A673 (cell line): ENCODE measurements around the gene B4GALT6. TPM values are rescaled to one million over a fixed set of nuclear protein-coding genes. Genes with fewer than 3 reads are reported as not detected.

Experiments used
- BruUV-seq: library from RNA; stranded (reverse); fragments of 400-500 nt; replicated peaks from 2 replicates; lab custom pipeline; 2021; lab: Mats Ljungman, UMichigan
- CTCF ChIA-PET: fragments of 300-600 bp; sonication (Branson Sonifier 250); formaldehyde crosslinking; loops from one replicate; lab custom pipeline; 2022; ENCODE audit warnings: antibody characterized with exemption; lab: Charles Lee
- POLR2A ChIA-PET: fragments of 300-600 bp; sonication (Branson Sonifier 250); formaldehyde crosslinking; loops from one replicate; lab custom pipeline; 2022; ENCODE audit warnings: antibody characterized with exemption; ENCODE audit not compliant: low non-redundant PET; lab: Charles Lee
- DNase-seq: peaks from one replicate; pipeline ENCODE4 v3.0.0-alpha.2; 2015; ENCODE audit warnings: low spot score
- H3K27ac ChIP-seq: fragments of 200-600 bp; sonication (generic); 2 replicates; pipeline ENCODE4 v1.5.1; 2016; ENCODE audit warnings: mixed run types, low read depth, mild to moderate bottlenecking, mixed read lengths, antibody characterized with exemption, low read length; ENCODE audit not compliant: poor library complexity, severe bottlenecking
- H3K27me3 ChIP-seq: fragments of 200-600 bp; sonication (generic); replicated peaks from 2 replicates; pipeline ENCODE4 v1.6.1; 2017; ENCODE audit warnings: mixed run types, low read depth, mild to moderate bottlenecking, mixed read lengths, antibody characterized with exemption, low read length; ENCODE audit not compliant: insufficient read depth, poor library complexity
- H3K36me3 ChIP-seq: fragments of 200-600 bp; sonication (generic); 2 replicates; pipeline ENCODE4 v1.6.1; 2016; ENCODE audit warnings: mixed run types, mild to moderate bottlenecking, mixed read lengths, antibody characterized with exemption, low read length; ENCODE audit not compliant: insufficient read depth, poor library complexity, severe bottlenecking
- H3K4me1 ChIP-seq: fragments of 200-600 bp; sonication (generic); 2 replicates; pipeline ENCODE4 v1.6.1; 2017; ENCODE audit warnings: mixed run types, mild to moderate bottlenecking, mixed read lengths, antibody characterized with exemption, low read length; ENCODE audit not compliant: insufficient read depth, poor library complexity, severe bottlenecking
- H3K4me3 ChIP-seq: fragments of 200-600 bp; sonication (generic); 2 replicates; pipeline ENCODE4 v1.5.1; 2016; ENCODE audit warnings: low read depth, mixed run types, mild to moderate bottlenecking, mixed read lengths, low read length; ENCODE audit not compliant: poor library complexity, severe bottlenecking
- H3K9me3 ChIP-seq: fragments of 200-600 bp; sonication (generic); 2 replicates; pipeline ENCODE4 v1.6.1; 2016; ENCODE audit warnings: mixed run types, low read depth, mild to moderate bottlenecking, mixed read lengths, antibody characterized with exemption, low read length; ENCODE audit not compliant: poor library complexity, severe bottlenecking
- EZH2 ChIP-seq: fragments of 200-600 bp; sonication (generic); IDR thresholded peaks from 2 replicates; pipeline ENCODE4 v1.6.1; 2017; ENCODE audit warnings: borderline replicate concordance, low read depth, mild to moderate bottlenecking, mixed read lengths, antibody characterized with exemption, low read length; ENCODE audit not compliant: poor library complexity, severe bottlenecking
- intact Hi-C: fragments of 100-400 bp; cut with micrococcal nuclease; formaldehyde crosslinking; loops from one replicate; pipeline ENCODE4 v1.10.0; 2022; ENCODE audit not compliant: unreplicated experiment
- total RNA-seq: library from RNA; stranded (reverse); gene quantifications from 2 replicates; pipeline ENCODE4 v1.2.3, GENCODE V29; 2021
- TF ChIP-seq, protein P1 (sequence below): fragments of 300-800, 200-600 bp; sonication (generic); conservative IDR thresholded peaks from 2 replicates; pipeline ENCODE4 v1.5.1; 2017; ENCODE audit warnings: low read depth, mild to moderate bottlenecking, antibody characterized with exemption, low read length, moderate library complexity, mixed read lengths

B4GALT6 gene
- total RNA-seq, 1 experiment from 2014 or later = 6.0 TPM

DNA sequence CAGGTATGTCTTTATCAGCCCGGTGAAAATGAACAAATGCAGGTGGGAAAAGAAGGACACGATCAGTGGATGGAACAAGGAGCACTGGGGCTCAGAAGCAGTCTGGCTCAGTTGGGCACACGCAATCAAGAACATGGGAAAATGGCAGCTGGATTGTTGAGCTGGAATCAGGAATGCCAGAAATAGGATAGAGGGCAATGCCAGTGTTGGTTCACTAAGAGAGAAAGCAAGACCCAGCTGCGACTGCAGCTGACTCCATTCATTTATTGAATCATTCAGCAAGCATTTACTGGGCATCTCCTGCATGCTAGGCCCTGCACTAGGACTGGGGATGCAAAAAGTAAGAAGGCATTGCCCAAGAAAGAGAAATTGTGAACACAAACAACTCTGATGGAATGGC is 106.3 kb downstream of the B4GALT6 start:
- ChIA-PET POLR2A (no interaction called here), CTCF (no interaction called here)
- Histone ChIP-seq H3K4me3 (no peak overlapping the region), H3K27me3 (no peaks in the 10 kb centered on the region), H3K27ac (no peak overlapping the region), H3K4me1 (peaks cover 6% of the 10 kb centered on the region), H3K36me3 (no peaks in the 10 kb centered on the region), H3K9me3 (no peaks in the 10 kb centered on the region)
- TF ChIP-seq, protein P1, sequence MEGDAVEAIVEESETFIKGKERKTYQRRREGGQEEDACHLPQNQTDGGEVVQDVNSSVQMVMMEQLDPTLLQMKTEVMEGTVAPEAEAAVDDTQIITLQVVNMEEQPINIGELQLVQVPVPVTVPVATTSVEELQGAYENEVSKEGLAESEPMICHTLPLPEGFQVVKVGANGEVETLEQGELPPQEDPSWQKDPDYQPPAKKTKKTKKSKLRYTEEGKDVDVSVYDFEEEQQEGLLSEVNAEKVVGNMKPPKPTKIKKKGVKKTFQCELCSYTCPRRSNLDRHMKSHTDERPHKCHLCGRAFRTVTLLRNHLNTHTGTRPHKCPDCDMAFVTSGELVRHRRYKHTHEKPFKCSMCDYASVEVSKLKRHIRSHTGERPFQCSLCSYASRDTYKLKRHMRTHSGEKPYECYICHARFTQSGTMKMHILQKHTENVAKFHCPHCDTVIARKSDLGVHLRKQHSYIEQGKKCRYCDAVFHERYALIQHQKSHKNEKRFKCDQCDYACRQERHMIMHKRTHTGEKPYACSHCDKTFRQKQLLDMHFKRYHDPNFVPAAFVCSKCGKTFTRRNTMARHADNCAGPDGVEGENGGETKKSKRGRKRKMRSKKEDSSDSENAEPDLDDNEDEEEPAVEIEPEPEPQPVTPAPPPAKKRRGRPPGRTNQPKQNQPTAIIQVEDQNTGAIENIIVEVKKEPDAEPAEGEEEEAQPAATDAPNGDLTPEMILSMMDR = no peak
- TF ChIP-seq EZH2 = no peak
- DNase-seq = no peak
- no TSS peak for BruUV-seq
- intact Hi-C loops = no loop called here

- CTCF ChIA-PET = no interaction called here
- POLR2A ChIA-PET = no interaction called here
- intact Hi-C loops = no loop called here
Observed at GRCh38 chr18:31577195-31577594, 107.2 kb downstream of the B4GALT6 start.

DNA sequence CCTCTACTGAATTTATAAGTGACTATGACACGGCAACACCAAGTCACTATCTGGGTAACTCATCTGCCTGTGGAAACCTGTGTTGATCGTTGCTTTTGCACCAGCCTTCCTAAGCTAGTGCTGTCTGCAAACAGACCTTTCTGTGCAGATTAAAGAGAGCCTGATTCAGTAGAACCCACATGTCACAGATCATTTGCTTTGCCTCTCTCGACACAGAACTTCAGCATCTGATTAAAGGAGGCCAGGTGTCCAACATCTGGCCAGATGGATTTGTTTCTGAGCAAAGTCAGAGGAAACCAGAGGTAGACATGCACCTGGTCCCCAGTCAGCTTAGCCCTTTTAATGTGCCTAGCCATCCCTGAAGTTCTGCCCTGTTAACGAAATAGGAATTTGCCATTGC is 107.7 kb downstream of the B4GALT6 start:
- H3K4me1 ChIP-seq = no peaks in the 10 kb centered on the region
- H3K27ac ChIP-seq = no peak overlapping the region
- POLR2A ChIA-PET = no interaction called here
- CTCF ChIA-PET = no interaction called here
- no peak overlapping the region for H3K4me3 ChIP-seq
- no peaks in the 10 kb centered on the region for H3K9me3 ChIP-seq
- no peak for DNase-seq
- TF ChIP-seq EZH2 = no peak
- TF ChIP-seq, protein P1 = no peak
- H3K27me3 ChIP-seq = no peaks in the 10 kb centered on the region
- BruUV-seq = no TSS peak
- intact Hi-C loops = no loop called here
- no peaks in the 10 kb centered on the region for H3K36me3 ChIP-seq

More at GRCh38 chr18:31577195-31577594, 107.2 kb downstream of the B4GALT6 start:
- no peak for DNase-seq
- no peak overlapping the region for H3K4me3 ChIP-seq
- H3K4me1 ChIP-seq = peaks cover 4% of the 10 kb centered on the region
- BruUV-seq = no TSS peak
- TF ChIP-seq EZH2 = no peak
- no peaks in the 10 kb centered on the region for H3K36me3 ChIP-seq
- H3K27me3 ChIP-seq = no peaks in the 10 kb centered on the region
- H3K27ac ChIP-seq = no peak overlapping the region
- H3K9me3 ChIP-seq = no peaks in the 10 kb centered on the region
